WTC11 (cell line): ENCODE measurements around the gene PCED1A. TPM values are rescaled to one million over a fixed set of nuclear protein-coding genes. Genes with fewer than 3 reads are reported as not detected.

ENCODE experiments used
- ATAC-seq: fragments of 200-7000 bp; cut with Tn5 transposase; 2 replicates; pipeline ENCODE4 v1.10.0; 2021; ENCODE audit warnings: mild to moderate bottlenecking, moderate library complexity
- CTCF ChIA-PET: fragments of 300-600 bp; sonication (Branson Sonifier 250); formaldehyde crosslinking; loops from one replicate; lab custom pipeline; 2021; ENCODE audit warnings: antibody characterized with exemption; lab: Charles Lee
- POLR2A ChIA-PET: fragments of 350-600 bp; sonication (Branson Sonifier 250); formaldehyde crosslinking; loops from one replicate; lab custom pipeline; 2021; ENCODE audit warnings: antibody characterized with exemption; lab: Charles Lee
- DNase-seq: peaks from one replicate; pipeline ENCODE4 v3.0.0; 2021; ENCODE audit warnings: low spot score
- H3K27ac Mint-ChIP-seq: 2 replicates; pipeline ENCODE4 v1.8.0; 2021; ENCODE audit warnings: mixed read lengths
- H3K27me3 Mint-ChIP-seq: 2 replicates; pipeline ENCODE4 v1.8.0; 2021; ENCODE audit warnings: low read depth, mild to moderate bottlenecking, moderate library complexity, mixed read lengths
- H3K36me3 Mint-ChIP-seq: 2 replicates; pipeline ENCODE4 v1.8.0; 2021; ENCODE audit warnings: mixed read lengths
- H3K4me1 Mint-ChIP-seq: 2 replicates; pipeline ENCODE4 v1.8.0; 2022; ENCODE audit warnings: mixed read lengths
- H3K4me3 Mint-ChIP-seq: 2 replicates; pipeline ENCODE4 v1.8.0; 2021; ENCODE audit warnings: mild to moderate bottlenecking, moderate library complexity, mixed read lengths
- H3K9me3 Mint-ChIP-seq: 2 replicates; pipeline ENCODE4 v1.8.0; 2021; ENCODE audit warnings: mixed read lengths
- ELF4 ChIP-seq: sonication (generic); formaldehyde crosslinking; IDR thresholded peaks from 2 replicates; pipeline ENCODE4 v1.8.1; 2022; ENCODE audit warnings: low read depth, mild to moderate bottlenecking, moderate library complexity, missing genetic modification reagents
- ESRRA ChIP-seq: sonication (generic); formaldehyde crosslinking; IDR thresholded peaks from 2 replicates; pipeline ENCODE4 v1.8.1; 2022; ENCODE audit warnings: mild to moderate bottlenecking, missing genetic modification reagents, borderline replicate concordance
- ETV6 ChIP-seq: sonication (generic); formaldehyde crosslinking; IDR thresholded peaks from 2 replicates; pipeline ENCODE4 v1.8.1; 2022; ENCODE audit warnings: mild to moderate bottlenecking, missing genetic modification reagents
- FOXJ3 ChIP-seq: sonication (generic); formaldehyde crosslinking; IDR thresholded peaks from 2 replicates; pipeline ENCODE4 v1.9.0; 2021; ENCODE audit warnings: missing genetic modification reagents, mild to moderate bottlenecking, borderline replicate concordance
- GABPB1 ChIP-seq: sonication (generic); formaldehyde crosslinking; IDR thresholded peaks from 2 replicates; pipeline ENCODE4 v1.8.1; 2023; ENCODE audit warnings: mild to moderate bottlenecking, missing genetic modification reagents
- GTF2I ChIP-seq: fragments of 250-450 bp; sonication (Bioruptor Pico); conservative IDR thresholded peaks from 2 replicates; pipeline ENCODE4 v1.4.0; 2021; ENCODE audit warnings: mild to moderate bottlenecking
- MXD4 ChIP-seq: fragments of 250-450 bp; sonication (Bioruptor Pico); IDR thresholded peaks from 2 replicates; pipeline ENCODE4 v1.8.0; 2021; ENCODE audit warnings: mild to moderate bottlenecking, moderate library complexity, borderline replicate concordance
- OVOL2 ChIP-seq: fragments of 250-450 bp; sonication (Bioruptor Pico); IDR thresholded peaks from 2 replicates; pipeline ENCODE4 v1.9.0; 2021; ENCODE audit warnings: mild to moderate bottlenecking, borderline replicate concordance
- RELA ChIP-seq: sonication (generic); formaldehyde crosslinking; IDR thresholded peaks from 2 replicates; pipeline ENCODE4 v1.8.1; 2022; ENCODE audit warnings: missing genetic modification reagents, mild to moderate bottlenecking, borderline replicate concordance
- RORB ChIP-seq: fragments of 250-450 bp; sonication (Bioruptor Pico); IDR thresholded peaks from 2 replicates; pipeline ENCODE4 v1.9.0; 2021; ENCODE audit warnings: mild to moderate bottlenecking
- SMAD3 ChIP-seq: sonication (generic); formaldehyde crosslinking; IDR thresholded peaks from 2 replicates; pipeline ENCODE4 v1.8.0; 2022; ENCODE audit warnings: missing genetic modification reagents, mild to moderate bottlenecking, borderline replicate concordance
- TEAD1 ChIP-seq: sonication (generic); formaldehyde crosslinking; IDR thresholded peaks from 2 replicates; pipeline ENCODE4 v1.8.0; 2022; ENCODE audit warnings: mild to moderate bottlenecking, missing genetic modification reagents
- TP53 ChIP-seq: sonication (generic); formaldehyde crosslinking; IDR thresholded peaks from 2 replicates; pipeline ENCODE4 v1.8.1; 2023; ENCODE audit warnings: mild to moderate bottlenecking, missing genetic modification reagents
- ZBTB21 ChIP-seq: sonication (generic); formaldehyde crosslinking; IDR thresholded peaks from 2 replicates; pipeline ENCODE4 v1.8.1; 2023; ENCODE audit warnings: mild to moderate bottlenecking, missing genetic modification reagents, borderline replicate concordance
- ZNF232 ChIP-seq: sonication (generic); formaldehyde crosslinking; IDR thresholded peaks from 2 replicates; pipeline ENCODE4 v1.8.0; 2022; ENCODE audit warnings: mild to moderate bottlenecking, missing genetic modification reagents
- total RNA-seq: library from RNA; stranded (reverse); gene quantifications from 3 replicates; pipeline ENCODE4 v1.2.3, GENCODE V29; 2021
- TF ChIP-seq, protein P1 (sequence below): sonication (generic); formaldehyde crosslinking; IDR thresholded peaks from 2 replicates; pipeline ENCODE4 v1.8.0; 2022; ENCODE audit warnings: mild to moderate bottlenecking, missing genetic modification reagents
- TF ChIP-seq, protein P2 (sequence below): sonication (generic); formaldehyde crosslinking; IDR thresholded peaks from 2 replicates; pipeline ENCODE4 v1.8.0; 2022; ENCODE audit warnings: missing genetic modification reagents
- TF ChIP-seq, protein P3 (sequence below): sonication (generic); formaldehyde crosslinking; IDR thresholded peaks from 2 replicates; pipeline ENCODE4 v1.8.1; 2023; ENCODE audit warnings: mild to moderate bottlenecking, missing genetic modification reagents
- TF ChIP-seq, protein P4 (sequence below): sonication (generic); formaldehyde crosslinking; IDR thresholded peaks from 2 replicates; pipeline ENCODE4 v1.8.1; 2022; ENCODE audit warnings: low read depth, missing genetic modification reagents, borderline replicate concordance
- TF ChIP-seq, protein P5 (sequence below): fragments of 250-450 bp; sonication (Bioruptor Pico); IDR thresholded peaks from 2 replicates; pipeline ENCODE4 v1.9.0; 2021; ENCODE audit warnings: mild to moderate bottlenecking
- TF ChIP-seq, protein P6 (sequence below): sonication (generic); formaldehyde crosslinking; IDR thresholded peaks from 2 replicates; pipeline ENCODE4 v1.8.0; 2022; ENCODE audit warnings: mild to moderate bottlenecking, missing genetic modification reagents
- TF ChIP-seq, protein P7 (sequence below): fragments of 250-450 bp; sonication (Bioruptor Pico); IDR thresholded peaks from 2 replicates; pipeline ENCODE4 v1.9.0; 2021; ENCODE audit warnings: moderate library complexity, mild to moderate bottlenecking, inconsistent platforms, borderline replicate concordance

PCED1A gene
- total RNA-seq, 1 experiment from 2014 or later, result 19.7 TPM

DNA sequence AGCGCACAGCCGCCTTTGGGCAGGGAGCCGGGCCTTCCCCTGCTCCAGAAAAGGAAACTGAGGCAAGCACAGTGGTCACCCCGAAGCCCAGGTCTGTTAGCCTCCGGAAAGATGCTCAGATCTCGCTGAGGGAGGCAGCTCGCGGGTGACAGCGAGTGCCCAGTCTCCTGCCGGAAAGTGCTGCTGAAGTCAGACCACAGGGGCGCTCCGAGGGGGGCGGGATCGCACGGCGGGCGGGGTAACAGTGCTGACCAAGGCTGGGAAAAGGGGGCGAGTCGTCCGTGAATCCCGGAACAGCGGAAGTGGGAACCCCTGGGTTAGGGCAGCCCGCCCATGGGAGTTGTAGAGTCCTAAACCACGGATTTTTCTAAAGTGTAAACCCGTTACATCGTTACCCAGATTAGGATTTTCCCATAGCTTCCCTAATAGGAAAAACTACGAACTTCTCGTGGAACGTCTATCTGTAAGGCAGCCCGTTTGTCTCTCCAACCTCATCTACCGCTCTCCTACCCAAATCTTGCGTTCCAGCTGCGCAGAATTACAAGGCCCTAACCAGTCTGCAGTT lies 594 bp upstream of the PCED1A start (continued):
- TF ChIP-seq GABPB1 (CRISPR knock-in tag) (no peak), RORB (no peak), TEAD1 (CRISPR knock-in tag) (no peak), OVOL2 (no peak), TP53 (no peak), FOXJ3 (no peak), ZNF232 (CRISPR knock-in tag) (no peak), RELA (CRISPR knock-in tag) (no peak), ELF4 (CRISPR knock-in tag) (no peak), ZBTB21 (CRISPR knock-in tag) (no peak)
- TF ChIP-seq, protein P1, sequence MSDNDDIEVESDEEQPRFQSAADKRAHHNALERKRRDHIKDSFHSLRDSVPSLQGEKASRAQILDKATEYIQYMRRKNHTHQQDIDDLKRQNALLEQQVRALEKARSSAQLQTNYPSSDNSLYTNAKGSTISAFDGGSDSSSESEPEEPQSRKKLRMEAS (CRISPR knock-in tag), result no peak
- TF ChIP-seq, protein P2, sequence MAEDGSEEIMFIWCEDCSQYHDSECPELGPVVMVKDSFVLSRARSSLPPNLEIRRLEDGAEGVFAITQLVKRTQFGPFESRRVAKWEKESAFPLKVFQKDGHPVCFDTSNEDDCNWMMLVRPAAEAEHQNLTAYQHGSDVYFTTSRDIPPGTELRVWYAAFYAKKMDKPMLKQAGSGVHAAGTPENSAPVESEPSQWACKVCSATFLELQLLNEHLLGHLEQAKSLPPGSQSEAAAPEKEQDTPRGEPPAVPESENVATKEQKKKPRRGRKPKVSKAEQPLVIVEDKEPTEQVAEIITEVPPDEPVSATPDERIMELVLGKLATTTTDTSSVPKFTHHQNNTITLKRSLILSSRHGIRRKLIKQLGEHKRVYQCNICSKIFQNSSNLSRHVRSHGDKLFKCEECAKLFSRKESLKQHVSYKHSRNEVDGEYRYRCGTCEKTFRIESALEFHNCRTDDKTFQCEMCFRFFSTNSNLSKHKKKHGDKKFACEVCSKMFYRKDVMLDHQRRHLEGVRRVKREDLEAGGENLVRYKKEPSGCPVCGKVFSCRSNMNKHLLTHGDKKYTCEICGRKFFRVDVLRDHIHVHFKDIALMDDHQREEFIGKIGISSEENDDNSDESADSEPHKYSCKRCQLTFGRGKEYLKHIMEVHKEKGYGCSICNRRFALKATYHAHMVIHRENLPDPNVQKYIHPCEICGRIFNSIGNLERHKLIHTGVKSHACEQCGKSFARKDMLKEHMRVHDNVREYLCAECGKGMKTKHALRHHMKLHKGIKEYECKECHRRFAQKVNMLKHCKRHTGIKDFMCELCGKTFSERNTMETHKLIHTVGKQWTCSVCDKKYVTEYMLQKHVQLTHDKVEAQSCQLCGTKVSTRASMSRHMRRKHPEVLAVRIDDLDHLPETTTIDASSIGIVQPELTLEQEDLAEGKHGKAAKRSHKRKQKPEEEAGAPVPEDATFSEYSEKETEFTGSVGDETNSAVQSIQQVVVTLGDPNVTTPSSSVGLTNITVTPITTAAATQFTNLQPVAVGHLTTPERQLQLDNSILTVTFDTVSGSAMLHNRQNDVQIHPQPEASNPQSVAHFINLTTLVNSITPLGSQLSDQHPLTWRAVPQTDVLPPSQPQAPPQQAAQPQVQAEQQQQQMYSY (CRISPR knock-in tag), result no peak
- TF ChIP-seq, protein P3, sequence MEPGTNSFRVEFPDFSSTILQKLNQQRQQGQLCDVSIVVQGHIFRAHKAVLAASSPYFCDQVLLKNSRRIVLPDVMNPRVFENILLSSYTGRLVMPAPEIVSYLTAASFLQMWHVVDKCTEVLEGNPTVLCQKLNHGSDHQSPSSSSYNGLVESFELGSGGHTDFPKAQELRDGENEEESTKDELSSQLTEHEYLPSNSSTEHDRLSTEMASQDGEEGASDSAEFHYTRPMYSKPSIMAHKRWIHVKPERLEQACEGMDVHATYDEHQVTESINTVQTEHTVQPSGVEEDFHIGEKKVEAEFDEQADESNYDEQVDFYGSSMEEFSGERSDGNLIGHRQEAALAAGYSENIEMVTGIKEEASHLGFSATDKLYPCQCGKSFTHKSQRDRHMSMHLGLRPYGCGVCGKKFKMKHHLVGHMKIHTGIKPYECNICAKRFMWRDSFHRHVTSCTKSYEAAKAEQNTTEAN (CRISPR knock-in tag), result no peak
- TF ChIP-seq, protein P4, sequence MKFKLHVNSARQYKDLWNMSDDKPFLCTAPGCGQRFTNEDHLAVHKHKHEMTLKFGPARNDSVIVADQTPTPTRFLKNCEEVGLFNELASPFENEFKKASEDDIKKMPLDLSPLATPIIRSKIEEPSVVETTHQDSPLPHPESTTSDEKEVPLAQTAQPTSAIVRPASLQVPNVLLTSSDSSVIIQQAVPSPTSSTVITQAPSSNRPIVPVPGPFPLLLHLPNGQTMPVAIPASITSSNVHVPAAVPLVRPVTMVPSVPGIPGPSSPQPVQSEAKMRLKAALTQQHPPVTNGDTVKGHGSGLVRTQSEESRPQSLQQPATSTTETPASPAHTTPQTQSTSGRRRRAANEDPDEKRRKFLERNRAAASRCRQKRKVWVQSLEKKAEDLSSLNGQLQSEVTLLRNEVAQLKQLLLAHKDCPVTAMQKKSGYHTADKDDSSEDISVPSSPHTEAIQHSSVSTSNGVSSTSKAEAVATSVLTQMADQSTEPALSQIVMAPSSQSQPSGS (CRISPR knock-in tag), result no peak

DNA sequence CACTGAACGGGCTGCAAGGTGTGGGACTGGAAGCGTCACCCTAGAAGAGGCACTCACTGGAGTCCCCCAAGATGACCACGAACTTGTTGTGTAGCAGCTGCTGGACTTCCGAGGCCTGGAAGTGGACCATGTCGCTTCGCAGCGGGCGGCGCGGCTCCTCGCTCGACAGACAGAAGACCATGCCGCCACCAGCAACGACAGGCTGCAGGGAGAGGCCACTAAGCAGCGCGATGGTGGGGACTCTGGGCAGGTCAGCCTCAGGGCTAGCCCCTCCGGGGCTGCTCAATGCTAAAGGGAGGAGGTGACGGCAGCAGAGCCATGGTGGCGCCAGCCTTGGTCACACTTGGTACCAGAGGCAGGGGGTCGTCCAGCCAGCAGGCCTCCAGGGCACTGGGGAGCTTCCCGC lies 720 bp downstream of the PCED1A start:
- peaks cover 8% of the 10 kb centered on the region for H3K4me1 Mint-ChIP-seq
- POLR2A ChIA-PET, result no interaction called here
- peaks cover 27% of the 10 kb centered on the region for H3K27me3 Mint-ChIP-seq
- DNase-seq (no peak), ATAC-seq (no peak)
- no peak overlapping the region for H3K27ac Mint-ChIP-seq
- TF ChIP-seq MXD4 (CRISPR knock-in tag) (no peak), GTF2I (CRISPR knock-in tag) (no peak), ESRRA (CRISPR knock-in tag) (no peak), SMAD3 (CRISPR knock-in tag) (no peak), ETV6 (no peak)
- TF ChIP-seq, protein P2 (CRISPR knock-in tag), result no peak; the same call in 1 of the 2 replicates
- TF ChIP-seq, protein P5, sequence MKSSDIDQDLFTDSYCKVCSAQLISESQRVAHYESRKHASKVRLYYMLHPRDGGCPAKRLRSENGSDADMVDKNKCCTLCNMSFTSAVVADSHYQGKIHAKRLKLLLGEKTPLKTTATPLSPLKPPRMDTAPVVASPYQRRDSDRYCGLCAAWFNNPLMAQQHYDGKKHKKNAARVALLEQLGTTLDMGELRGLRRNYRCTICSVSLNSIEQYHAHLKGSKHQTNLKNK (CRISPR knock-in tag), result no peak
- TF ChIP-seq, protein P6, sequence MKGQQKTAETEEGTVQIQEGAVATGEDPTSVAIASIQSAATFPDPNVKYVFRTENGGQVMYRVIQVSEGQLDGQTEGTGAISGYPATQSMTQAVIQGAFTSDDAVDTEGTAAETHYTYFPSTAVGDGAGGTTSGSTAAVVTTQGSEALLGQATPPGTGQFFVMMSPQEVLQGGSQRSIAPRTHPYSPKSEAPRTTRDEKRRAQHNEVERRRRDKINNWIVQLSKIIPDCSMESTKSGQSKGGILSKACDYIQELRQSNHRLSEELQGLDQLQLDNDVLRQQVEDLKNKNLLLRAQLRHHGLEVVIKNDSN (CRISPR knock-in tag), result no peak
- TF ChIP-seq, protein P7, sequence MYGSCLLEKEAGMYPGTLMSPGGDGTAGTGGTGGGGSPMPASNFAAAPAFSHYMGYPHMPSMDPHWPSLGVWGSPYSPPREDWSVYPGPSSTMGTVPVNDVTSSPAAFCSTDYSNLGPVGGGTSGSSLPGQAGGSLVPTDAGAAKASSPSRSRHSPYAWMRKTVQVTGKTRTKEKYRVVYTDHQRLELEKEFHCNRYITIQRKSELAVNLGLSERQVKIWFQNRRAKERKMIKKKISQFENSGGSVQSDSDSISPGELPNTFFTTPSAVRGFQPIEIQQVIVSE (CRISPR knock-in tag), result no peak
- H3K36me3 Mint-ChIP-seq, result peaks cover 11% of the 10 kb centered on the region
- CTCF ChIA-PET, result interaction anchor here (0.9 to 2.0 kb wide), 4 partner anchors 9 to 39 kb away, joined by 3 to 10 read pairs (median 4); partner anchors contain the start of genes CPXM1 and TMEM239
- peak overlapping the region; percentile 66 for H3K4me3 Mint-ChIP-seq
- peaks cover 5% of the 10 kb centered on the region for H3K9me3 Mint-ChIP-seq
